Endothelial cell (in vitro differentiated cells): Measurements from ENCODE around the gene NEUROD1. TPM values are rescaled to one million over a fixed set of nuclear protein-coding genes. Genes with fewer than 3 reads are reported as not detected.

Experiments
- DNase-seq: peaks from one replicate; pipeline ENCODE4 v3.0.0; 2021; ENCODE audit warnings: low spot score
- H3K27ac Mint-ChIP-seq: one replicate; pipeline ENCODE4 v1.8.0; 2021; ENCODE audit warnings: mixed read lengths, inconsistent platforms; ENCODE audit not compliant: unreplicated experiment
- H3K27me3 Mint-ChIP-seq: one replicate; pipeline ENCODE4 v1.8.0; 2021; ENCODE audit warnings: mild to moderate bottlenecking, moderate library complexity, mixed read lengths, inconsistent platforms; ENCODE audit not compliant: unreplicated experiment
- H3K36me3 Mint-ChIP-seq: one replicate; pipeline ENCODE4 v1.8.0; 2021; ENCODE audit warnings: mild to moderate bottlenecking, low read depth, mixed read lengths, inconsistent platforms; ENCODE audit not compliant: unreplicated experiment
- H3K4me1 Mint-ChIP-seq: one replicate; pipeline ENCODE4 v1.8.0; 2021; ENCODE audit warnings: mild to moderate bottlenecking, mixed read lengths, inconsistent platforms; ENCODE audit not compliant: unreplicated experiment
- H3K4me3 Mint-ChIP-seq: one replicate; pipeline ENCODE4 v1.8.0; 2021; ENCODE audit warnings: mild to moderate bottlenecking, mixed read lengths, inconsistent platforms; ENCODE audit not compliant: unreplicated experiment
- H3K9me3 Mint-ChIP-seq: one replicate; pipeline ENCODE4 v1.8.0; 2021; ENCODE audit warnings: mixed read lengths, inconsistent platforms; ENCODE audit not compliant: unreplicated experiment
- CTCF ChIP-seq: fragments of 200-600 bp; sonication (generic); IDR thresholded peaks from one replicate; pipeline ENCODE4 v1.5.0; 2021; ENCODE audit warnings: antibody characterized with exemption; ENCODE audit not compliant: unreplicated experiment
- total RNA-seq: library from RNA; stranded (reverse); fragmentation: NEBNext Ultra II Directional; extraction: Animal tissue kit (Norgen Biotek cat#: 25700); gene quantifications from one replicate; pipeline ENCODE4 v1.2.1, GENCODE V29; 2021; ENCODE audit not compliant: unreplicated experiment

Gene NEUROD1
- total RNA-seq, 1 donor from 2014 or later = not detected

GRCh38 chr2:181672255-181673008 is 7.9 kb downstream of the NEUROD1 start:
- no peak for DNase-seq
- Mint-ChIP-seq H3K27ac (no peak overlapping the region), H3K4me3 (no peak overlapping the region), H3K36me3 (no peaks in the 10 kb centered on the region), H3K27me3 (peaks cover 1% of the 10 kb centered on the region), H3K9me3 (no peaks in the 10 kb centered on the region), H3K4me1 (no peaks in the 10 kb centered on the region)
- TF ChIP-seq CTCF = no peak

GRCh38 chr2:181670632-181671031 is 9.7 kb downstream of the NEUROD1 start:
- H3K27me3 Mint-ChIP-seq = peaks cover 1% of the 10 kb centered on the region
- no peak for DNase-seq
- H3K36me3 Mint-ChIP-seq = no peaks in the 10 kb centered on the region
- no peak overlapping the region for H3K4me3 Mint-ChIP-seq
- no peaks in the 10 kb centered on the region for H3K4me1 Mint-ChIP-seq
- no peak for TF ChIP-seq CTCF
- no peaks in the 10 kb centered on the region for H3K9me3 Mint-ChIP-seq
- no peak overlapping the region for H3K27ac Mint-ChIP-seq

- Mint-ChIP-seq H3K4me1 (no peaks in the 10 kb centered on the region), H3K36me3 (no peaks in the 10 kb centered on the region), H3K27me3 (peaks cover 2% of the 10 kb centered on the region), H3K9me3 (no peaks in the 10 kb centered on the region), H3K4me3 (no peak overlapping the region), H3K27ac (no peak overlapping the region)
- no peak for TF ChIP-seq CTCF
- no peak for DNase-seq
Measured at GRCh38 chr2:181667234-181667633, 13.1 kb downstream of the NEUROD1 start.

GRCh38 chr2:181662287-181662686 is 18.0 kb downstream of the NEUROD1 start:
- H3K4me3 Mint-ChIP-seq = no peak overlapping the region
- peaks cover 9% of the 10 kb centered on the region for H3K4me1 Mint-ChIP-seq
- no peaks in the 10 kb centered on the region for H3K36me3 Mint-ChIP-seq
- H3K9me3 Mint-ChIP-seq = no peaks in the 10 kb centered on the region
- H3K27ac Mint-ChIP-seq = no peak overlapping the region
- no peak for TF ChIP-seq CTCF
- H3K27me3 Mint-ChIP-seq = peaks cover 6% of the 10 kb centered on the region
- no peak for DNase-seq

GRCh38 chr2:181660181-181660580 is 20.1 kb downstream of the NEUROD1 start:
- TF ChIP-seq CTCF = no peak
- H3K4me1 Mint-ChIP-seq = peaks cover 14% of the 10 kb centered on the region
- no peak overlapping the region for H3K4me3 Mint-ChIP-seq
- no peaks in the 10 kb centered on the region for H3K36me3 Mint-ChIP-seq
- no peaks in the 10 kb centered on the region for H3K9me3 Mint-ChIP-seq
- H3K27ac Mint-ChIP-seq = no peak overlapping the region
- DNase-seq = no peak
- peaks cover 8% of the 10 kb centered on the region for H3K27me3 Mint-ChIP-seq
